ACHN (cell line): ENCODE results near the gene EXOC2.
"Not testable (repeated sequence)": the region's sequence is repeated elsewhere in the genome, so short reads cannot be mapped to it uniquely, and the experiment has no call there.

ENCODE experiments used
- DNase-seq: peaks from one replicate; pipeline ENCODE4 v3.0.0-alpha.2; 2015
- in situ Hi-C: cut with HindIII; loops from 2 replicates; pipeline ENCODE4 v1.10.0; 2017; ENCODE audit warnings: low sequenced_read_pairs, low pct_ligation_motif_present, low pct_unique_long_range_greater_than_20kb

The EXOC2 gene

GRCh38 chr6:712805-713204 lies 19.9 kb upstream of the EXOC2 start:
- no peak for DNase-seq
- in situ Hi-C loops = no loop called here

GRCh38 chr6:711925-712324 lies 19.0 kb upstream of the EXOC2 start:
- in situ Hi-C loops = no loop called here

GRCh38 chr6:710601-711571 lies 17.9 kb upstream of the EXOC2 start:
- in situ Hi-C loops = no loop called here
- peak; percentile 57 for DNase-seq

More at GRCh38 chr6:711925-712324, 19.0 kb upstream of the EXOC2 start:
- no peak for DNase-seq

- in situ Hi-C loops = no loop called here
- no peak for DNase-seq
These were observed 16.6 kb upstream of the EXOC2 start for GRCh38 chr6:709471-710056.

GRCh38 chr6:708237-708598 lies 15.3 kb upstream of the EXOC2 start:
- DNase-seq = no peak
- in situ Hi-C loops = no loop called here

GRCh38 chr6:707576-708236 lies 14.8 kb upstream of the EXOC2 start:
- in situ Hi-C loops = no loop called here
- no peak for DNase-seq

GRCh38 chr6:706819-707381 lies 14.0 kb upstream of the EXOC2 start:
- no peak for DNase-seq
- in situ Hi-C loops = no loop called here

GRCh38 chr6:706146-706545 lies 13.2 kb upstream of the EXOC2 start:
- no peak for DNase-seq
- in situ Hi-C loops = no loop called here

- no peak for DNase-seq
- in situ Hi-C loops = no loop called here
These were observed 12.1 kb upstream of the EXOC2 start for GRCh38 chr6:705047-705446.

- DNase-seq = no peak
These were observed 11.1 kb upstream of the EXOC2 start for GRCh38 chr6:704046-704445.

GRCh38 chr6:703552-703951 lies 10.6 kb upstream of the EXOC2 start:
- in situ Hi-C loops = no loop called here
- DNase-seq = no peak

More at GRCh38 chr6:704046-704445, 11.1 kb upstream of the EXOC2 start:
- in situ Hi-C loops = no loop called here

- in situ Hi-C loops = no loop called here
- DNase-seq = no peak
These were observed 9.0 kb upstream of the EXOC2 start for GRCh38 chr6:701700-702479.

- in situ Hi-C loops = no loop called here
These were observed 8.3 kb upstream of the EXOC2 start for GRCh38 chr6:701215-701614.

GRCh38 chr6:700490-700889 lies 7.6 kb upstream of the EXOC2 start:
- in situ Hi-C loops = no loop called here
- DNase-seq = no peak

More at GRCh38 chr6:701215-701614, 8.3 kb upstream of the EXOC2 start:
- DNase-seq = no peak

GRCh38 chr6:699319-699718 lies 6.4 kb upstream of the EXOC2 start:
- in situ Hi-C loops = no loop called here

GRCh38 chr6:694431-695126 lies 1.6 kb upstream of the EXOC2 start:
- DNase-seq, in situ Hi-C loops: not testable (repeated sequence)

More at GRCh38 chr6:699319-699718, 6.4 kb upstream of the EXOC2 start:
- DNase-seq = no peak

- in situ Hi-C loops = no loop called here
- DNase-seq = no peak
These were observed 727 bp upstream of the EXOC2 start for GRCh38 chr6:693723-694009.

- peak; percentile 40 for DNase-seq
- in situ Hi-C loops = no loop called here
These were observed 535 bp downstream of the EXOC2 start for GRCh38 chr6:692356-692851.
